ENCODE data around the gene DKC1. TPM values are rescaled to one million over a fixed set of nuclear protein-coding genes. Genes with fewer than 3 reads are reported as not detected.

The DKC1 gene
- total RNA-seq, 1 experiment from 2014 or later, result 123 TPM

Other genes starting within 250 kb of the DKC1 start
- gene FAM3A, start 246.6 kb upstream of the DKC1 start, total RNA-seq (2021; ENCODE audit: unreplicated experiment), result 15.6 TPM
- gene G6PD, start 216.0 kb upstream of the DKC1 start, total RNA-seq (2021; ENCODE audit: unreplicated experiment), result 109 TPM
- gene IKBKG, start 215.2 kb upstream of the DKC1 start, total RNA-seq (2021; ENCODE audit: unreplicated experiment), result 24.0 TPM
- not detected for gene CTAG1A, start 177.7 kb upstream of the DKC1 start, total RNA-seq (2021; ENCODE audit: unreplicated experiment)
- gene CTAG1B, start 143.6 kb upstream of the DKC1 start, total RNA-seq (2021; ENCODE audit: unreplicated experiment), result not detected
- gene CTAG2, start 109.3 kb upstream of the DKC1 start, total RNA-seq (2021; ENCODE audit: unreplicated experiment), result not detected
- gene GAB3, start 11.8 kb upstream of the DKC1 start, total RNA-seq (2021; ENCODE audit: unreplicated experiment), result 0.69 TPM
- gene MPP1, start 42.6 kb downstream of the DKC1 start, total RNA-seq (2021; ENCODE audit: unreplicated experiment), result 13.1 TPM
- not detected for gene SMIM9, start 71.8 kb downstream of the DKC1 start, total RNA-seq (2021; ENCODE audit: unreplicated experiment)
- gene F8A1, start 123.5 kb downstream of the DKC1 start, total RNA-seq (2021; ENCODE audit: unreplicated experiment), result 28.8 TPM

Data from HCT116 (cell line).